UCSD-AML1 (cell line): ENCODE measurements around the gene MRPL54.

Source experiments
- DNase-seq: peaks from one replicate; lab custom pipeline; 2025; ENCODE audit not compliant: unreplicated experiment; lab: John Stamatoyannopoulos, UW

The MRPL54 gene

DNA sequence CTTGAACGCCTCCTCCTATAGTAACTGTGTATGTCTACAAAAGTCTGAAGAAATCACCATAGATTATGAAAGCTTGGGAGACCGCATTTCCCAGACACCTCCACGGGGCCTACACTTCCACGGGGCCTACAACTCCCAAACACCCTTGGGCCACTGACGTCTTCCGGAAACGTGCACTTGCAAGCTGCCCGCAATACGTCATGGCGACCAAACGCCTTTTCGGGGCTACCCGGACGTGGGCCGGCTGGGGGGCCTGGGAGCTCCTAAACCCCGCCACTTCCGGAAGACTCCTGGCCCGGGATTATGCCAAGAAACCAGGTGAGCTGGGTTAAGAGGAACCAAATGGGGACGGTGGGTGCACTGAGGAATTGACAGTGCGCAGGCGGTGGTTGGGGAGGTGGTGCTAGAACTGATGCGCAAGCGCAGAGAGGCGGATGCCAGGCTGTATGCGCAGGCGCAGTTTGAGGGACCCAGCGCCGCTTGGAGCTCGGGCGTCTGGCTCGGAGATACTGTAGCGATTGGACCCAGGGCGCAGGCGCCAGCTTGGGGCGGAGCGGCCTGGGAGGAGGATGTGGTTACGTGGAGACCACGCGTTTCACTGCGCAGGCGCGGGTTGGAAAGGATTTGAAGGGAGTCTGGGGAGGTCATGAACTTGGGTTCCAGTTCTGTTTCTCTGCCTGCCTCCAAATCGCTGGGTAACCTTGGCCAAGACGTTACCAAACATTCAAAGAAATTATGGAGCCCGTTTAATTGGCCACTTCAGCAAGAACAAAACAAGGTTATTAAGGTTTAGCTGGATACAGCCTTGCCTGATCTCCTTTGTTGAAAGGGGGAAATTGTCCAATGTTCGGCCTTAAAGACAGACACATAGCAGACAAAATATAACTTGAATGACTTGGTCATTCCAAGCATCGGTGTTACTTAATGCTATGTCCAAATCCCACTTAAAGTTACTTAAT lies at the start of gene MRPL54:
TSS of gene MRPL54 (plus strand) at position 182 of the 959 bp plus-strand sequence. CDS start at position 201, 19 bp downstream.
- peak; percentile 100 for DNase-seq

GRCh38 chr19:3716147-3716668 lies 46.3 kb upstream of the MRPL54 start:
- DNase-seq = no peak

DNA sequence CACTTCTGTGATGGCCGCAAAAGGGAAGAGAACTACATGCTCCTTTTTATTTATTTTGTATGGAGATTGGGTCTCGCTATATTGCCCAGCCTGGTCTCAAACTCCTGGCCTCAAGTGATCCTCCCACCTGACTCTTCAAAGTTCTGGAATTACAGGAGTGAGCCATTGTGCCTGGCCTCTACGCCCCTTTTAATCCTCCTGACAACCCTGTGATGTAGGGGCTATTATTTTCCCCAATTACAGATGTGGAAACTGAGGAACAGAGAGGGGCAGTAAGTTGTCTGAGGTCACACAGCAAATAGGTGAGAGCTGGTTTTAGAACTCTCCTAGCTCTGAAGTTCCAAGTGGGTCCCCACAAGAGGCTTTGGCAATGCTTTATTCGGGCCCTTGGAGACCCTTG lies 42.6 kb upstream of the MRPL54 start:
- DNase-seq = no peak

GRCh38 chr19:3720349-3720917 lies 42.0 kb upstream of the MRPL54 start:
- DNase-seq = no peak

DNA sequence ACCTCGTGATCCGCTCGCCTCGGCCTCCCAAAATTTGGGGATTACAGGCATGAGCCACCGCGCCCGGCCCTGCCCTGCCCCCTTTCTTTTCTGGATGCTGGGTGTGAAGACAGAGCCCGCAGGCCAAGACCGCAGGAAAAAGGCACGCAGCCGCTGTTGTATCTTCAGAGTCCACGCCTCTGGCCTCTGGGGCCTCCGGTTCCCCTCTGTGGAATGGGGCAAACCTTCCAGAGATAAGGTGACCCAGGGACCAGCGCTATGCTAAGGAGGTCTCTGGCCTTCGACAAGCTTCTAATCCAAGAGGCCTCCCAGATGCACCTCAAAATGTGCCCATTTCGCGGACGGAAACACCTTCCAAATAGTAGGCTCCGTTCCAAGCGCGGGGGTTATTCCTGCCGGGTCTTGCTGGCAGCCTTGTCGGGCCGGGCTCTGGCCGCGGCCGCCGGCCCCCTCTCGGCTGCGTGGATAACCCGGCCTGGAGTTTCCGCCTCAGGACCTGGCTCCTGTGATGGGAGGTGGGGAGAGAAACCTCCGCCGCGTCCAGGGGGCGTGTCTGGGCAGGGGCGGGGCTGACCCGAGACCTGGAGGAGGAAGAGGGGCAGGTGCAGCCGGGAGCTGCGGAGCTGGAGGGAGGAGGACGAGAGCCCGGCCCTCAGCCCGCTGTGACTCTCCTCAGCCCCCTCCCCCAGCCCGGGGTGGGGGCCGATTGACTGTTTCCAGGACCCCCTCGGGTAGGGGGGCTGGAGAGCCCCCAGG lies 41.2 kb upstream of the MRPL54 start:
- peak; percentile 87 for DNase-seq

DNA sequence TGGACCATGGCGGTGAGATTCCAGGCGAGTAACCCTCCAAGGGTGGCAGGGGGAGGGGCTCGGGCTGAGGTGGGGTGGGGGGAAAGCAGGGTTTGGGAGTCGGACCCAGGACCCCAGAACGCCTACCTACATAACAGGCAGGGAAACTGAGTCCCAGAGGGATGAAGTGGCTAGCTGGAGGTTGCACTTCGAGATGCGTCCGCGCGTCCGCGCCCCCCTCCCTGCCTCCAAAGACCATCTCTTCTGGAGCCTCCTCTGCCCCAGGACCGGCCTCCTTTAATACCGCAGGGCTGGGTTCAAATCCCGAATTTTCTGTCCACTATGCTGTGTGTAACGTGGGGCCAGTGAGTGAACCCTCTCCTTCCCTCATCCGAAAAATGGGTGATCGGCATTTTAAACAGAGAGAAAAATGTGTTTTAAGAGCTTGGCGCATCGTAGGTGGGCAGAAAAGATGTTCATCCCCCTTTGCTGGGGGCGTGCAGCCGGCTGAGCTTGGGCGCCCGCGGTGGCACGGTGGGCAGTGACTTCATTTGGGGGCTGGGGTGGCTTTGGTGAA lies 40.5 kb upstream of the MRPL54 start:
- no peak for DNase-seq

DNA sequence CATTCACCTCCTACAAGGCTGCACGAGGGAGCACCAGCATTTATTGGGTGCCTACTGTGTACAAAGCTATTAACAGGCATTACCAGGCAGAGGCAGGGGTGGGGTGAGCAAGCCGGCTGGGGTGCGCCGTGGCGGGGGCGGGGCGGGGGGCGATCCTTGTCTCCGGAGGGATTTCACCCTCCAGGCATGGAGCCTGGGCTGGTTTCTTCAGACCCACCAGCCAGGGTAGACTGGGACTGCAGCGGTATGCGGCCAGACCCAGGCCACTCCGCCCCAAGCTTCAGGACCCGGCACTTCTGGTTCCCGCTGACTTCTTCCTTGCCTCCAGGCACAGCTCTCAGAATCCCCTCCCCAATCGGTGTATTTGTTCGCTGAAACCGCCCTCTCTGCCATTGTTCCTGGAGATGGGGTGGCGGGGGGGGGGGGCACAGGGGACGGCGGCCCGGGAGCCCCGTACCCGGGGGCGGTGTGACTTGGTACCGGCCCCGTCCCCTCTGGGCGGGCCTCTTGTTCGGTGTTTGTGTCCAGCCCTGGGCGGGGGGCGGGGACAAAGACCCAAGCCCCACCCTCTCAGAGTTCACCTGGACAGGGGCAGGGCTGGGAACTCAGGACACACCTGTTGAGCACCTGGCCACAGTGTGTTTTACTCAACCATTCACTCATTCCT lies 39.9 kb upstream of the MRPL54 start:
- no peak for DNase-seq

DNA sequence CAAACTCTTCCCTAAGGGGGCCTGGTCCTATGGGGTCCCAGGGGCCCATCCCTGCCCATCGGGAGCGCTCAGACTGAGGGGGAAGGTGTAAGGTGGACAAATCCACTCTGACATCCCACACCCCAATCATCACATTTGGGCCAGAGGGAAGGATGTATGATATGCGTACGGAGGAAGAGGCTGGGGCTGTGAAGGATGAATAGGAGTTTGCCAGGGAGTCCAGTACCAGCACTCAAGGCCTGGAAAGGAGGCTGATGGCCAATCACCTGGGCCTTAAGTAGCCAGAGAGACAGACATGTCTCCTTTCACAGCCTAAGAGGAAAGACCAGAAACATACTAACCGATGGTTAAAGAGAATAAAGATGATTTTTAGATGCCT lies 39.4 kb upstream of the MRPL54 start:
- DNase-seq = no peak

DNA sequence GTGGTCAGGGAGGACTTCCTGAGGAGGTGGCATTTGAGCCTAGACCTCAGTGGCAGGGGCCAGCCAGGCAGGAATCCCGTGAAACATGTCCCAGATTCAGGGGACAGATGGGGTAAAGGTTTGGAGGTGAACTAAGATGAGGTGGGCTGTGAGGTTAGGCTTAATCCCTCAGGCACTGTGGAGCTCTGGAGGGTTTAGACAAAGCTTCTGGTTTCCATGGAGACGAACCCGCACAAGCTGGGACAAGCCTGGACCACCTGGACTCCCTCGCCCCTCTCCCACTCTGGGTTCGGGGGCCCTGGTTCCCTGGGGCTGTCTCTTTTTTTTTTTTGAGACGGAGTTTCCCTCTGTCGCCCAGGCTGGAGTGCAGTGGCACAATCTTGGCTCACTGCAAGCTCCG lies 38.6 kb upstream of the MRPL54 start:
- no peak for DNase-seq

GRCh38 chr19:3725121-3725520 lies 37.4 kb upstream of the MRPL54 start:
- DNase-seq = no peak

- no peak for DNase-seq
Measured at GRCh38 chr19:3725640-3726310, 36.7 kb upstream of the MRPL54 start.

DNA sequence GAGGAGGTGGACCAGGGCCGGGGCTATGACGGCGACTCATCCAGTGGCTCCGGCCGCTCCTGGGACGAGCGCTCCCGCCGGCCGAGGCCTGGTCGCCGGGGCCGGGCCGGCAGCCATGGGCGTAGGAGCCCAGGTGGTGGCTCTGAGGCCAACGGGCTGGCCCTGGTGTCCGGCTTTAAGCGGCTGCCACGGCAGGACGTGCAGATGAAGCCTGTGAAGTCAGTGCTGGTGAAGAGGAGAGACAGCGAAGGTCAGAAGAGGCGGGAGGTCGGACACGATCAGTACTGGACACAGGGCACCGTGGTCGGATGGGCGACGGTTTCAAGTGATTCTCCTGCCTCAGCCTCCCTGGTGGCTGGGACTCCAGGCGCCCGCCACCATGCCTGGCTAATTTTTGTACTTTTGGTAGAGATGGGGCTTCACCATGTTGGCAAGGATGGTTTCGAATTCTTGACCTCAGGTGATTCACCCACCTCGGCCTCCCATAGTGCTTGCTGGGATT lies 32.0 kb upstream of the MRPL54 start:
- DNase-seq = no peak

- DNase-seq = no peak
Measured at GRCh38 chr19:3732108-3732507, 30.4 kb upstream of the MRPL54 start.

- DNase-seq = no peak
Measured at GRCh38 chr19:3733549-3734309, 28.8 kb upstream of the MRPL54 start.

GRCh38 chr19:3734310-3734600 lies 28.2 kb upstream of the MRPL54 start:
- no peak for DNase-seq

DNA sequence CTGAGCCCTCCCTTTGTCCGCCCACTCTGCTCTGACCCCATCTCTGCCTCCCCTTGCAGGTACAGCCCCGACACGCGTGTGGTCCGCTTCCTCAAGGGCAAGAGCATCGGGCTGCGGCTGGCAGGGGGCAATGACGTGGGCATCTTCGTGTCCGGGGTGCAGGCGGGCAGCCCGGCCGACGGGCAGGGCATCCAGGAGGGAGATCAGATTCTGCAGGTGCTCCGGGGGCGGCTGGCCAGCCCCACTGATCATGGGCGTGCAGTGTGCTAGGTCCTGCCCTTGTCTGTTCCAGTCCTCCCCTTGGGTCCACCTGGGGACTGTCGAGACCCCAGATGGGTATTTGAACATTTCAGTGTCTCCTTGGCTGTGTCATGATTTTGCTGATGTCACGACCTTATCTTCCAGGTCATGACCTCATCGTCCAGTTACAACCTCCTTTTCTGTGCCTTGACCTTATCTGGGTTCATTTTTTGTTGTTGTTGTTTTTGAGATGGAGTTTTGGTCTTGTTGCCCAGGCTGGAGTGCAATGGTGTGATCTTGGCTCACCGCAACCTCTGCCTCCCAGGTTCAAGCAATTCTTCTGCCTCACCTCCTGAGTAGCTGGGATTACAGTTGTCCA lies 26.3 kb upstream of the MRPL54 start:
- DNase-seq = no peak

- no peak for DNase-seq
Measured at GRCh38 chr19:3737487-3738205, 24.8 kb upstream of the MRPL54 start.

DNA sequence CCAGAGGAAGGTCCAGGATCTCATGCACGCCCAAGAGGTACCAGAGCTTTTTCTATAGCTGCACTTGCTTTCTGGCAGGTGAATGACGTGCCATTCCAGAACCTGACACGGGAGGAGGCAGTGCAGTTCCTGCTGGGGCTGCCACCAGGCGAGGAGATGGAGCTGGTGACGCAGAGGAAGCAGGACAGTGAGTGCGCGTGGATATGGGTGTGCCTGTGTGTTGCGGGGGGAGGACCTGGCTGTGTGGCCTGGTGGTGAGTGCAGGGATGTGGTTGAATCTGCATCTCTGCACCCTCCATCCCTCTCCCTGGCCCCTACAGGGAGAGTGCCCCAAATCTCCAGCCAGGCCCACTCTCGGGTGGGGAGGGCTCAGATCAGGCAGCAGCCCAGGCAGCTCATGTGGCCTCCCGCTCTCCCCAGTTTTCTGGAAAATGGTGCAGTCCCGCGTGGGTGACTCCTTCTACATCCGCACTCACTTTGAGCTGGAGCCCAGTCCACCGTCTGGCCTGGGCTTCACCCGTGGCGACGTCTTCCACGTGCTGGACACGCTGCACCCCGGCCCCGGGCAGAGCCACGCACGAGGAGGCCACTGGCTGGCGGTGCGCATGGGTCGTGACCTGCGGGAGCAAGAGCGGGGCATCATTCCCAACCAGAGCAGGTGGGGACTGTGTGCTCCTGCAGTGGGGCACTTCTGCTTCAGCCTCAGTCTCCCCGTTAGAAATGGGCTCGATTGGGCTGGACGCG lies 23.8 kb upstream of the MRPL54 start:
- no peak for DNase-seq
